Measurements from ENCODE around the gene CHKB. TPM values are rescaled to one million over a fixed set of nuclear protein-coding genes. Genes with fewer than 3 reads are reported as not detected.

The CHKB gene
- polyA plus RNA-seq, 1 experiment, result 22.5 TPM

GRCh38 chr22:50571264-50572175 lies 11.1 kb downstream of the CHKB start:
- no peak for DNase-seq (ENCODE audit: low read depth, low spot score)
- Histone ChIP-seq H3K27me3 (ENCODE audit: control insufficient read depth, insufficient read depth, low read length) (peaks cover 14% of the 10 kb centered on the region), H3K4me3 (ENCODE audit: low read depth, low read length) (no peak overlapping the region), H3K27ac (ENCODE audit: low read depth, low read length) (no peak overlapping the region), H3K9me3 (ENCODE audit: control insufficient read depth, insufficient read depth, low read length) (no peaks in the 10 kb centered on the region)
- ChIA-PET POLR2A (no interaction called here), CTCF (interaction anchor here (1.6 kb wide), 1 partner anchor 9 kb away, joined by 12 read pairs; the partner anchor contains the start of gene SYCE3)
- no peak for TF ChIP-seq CTCF (IDR thresholded peaks at IDR 0.05; ENCODE audit: low read depth, low read length)

- H3K4me3 ChIP-seq (ENCODE audit: low read depth, low read length), result no peak overlapping the region
- H3K27me3 ChIP-seq (ENCODE audit: control insufficient read depth, insufficient read depth, low read length), result peaks cover 11% of the 10 kb centered on the region
- no peak overlapping the region for H3K27ac ChIP-seq (ENCODE audit: low read depth, low read length)
- H3K9me3 ChIP-seq (ENCODE audit: control insufficient read depth, insufficient read depth, low read length), result no peaks in the 10 kb centered on the region
- no peak for TF ChIP-seq CTCF (IDR thresholded peaks at IDR 0.05; ENCODE audit: low read depth, low read length)
- DNase-seq (ENCODE audit: low read depth, low spot score), result no peak
- CTCF ChIA-PET, result no interaction called here
- POLR2A ChIA-PET, result no interaction called here
Measured at GRCh38 chr22:50570861-50571260, 11.8 kb downstream of the CHKB start.

GRCh38 chr22:50569896-50570535 lies 12.6 kb downstream of the CHKB start:
- DNase-seq (ENCODE audit: low read depth, low spot score), result no peak
- CTCF ChIA-PET, result interaction anchor here (0.6 kb wide), 1 partner anchor 157 kb away, joined by 5 read pairs; no protein-coding TSS in a partner anchor

GRCh38 chr22:50569041-50569459 lies 13.6 kb downstream of the CHKB start:
- H3K9me3 ChIP-seq (ENCODE audit: control insufficient read depth, insufficient read depth, low read length), result no peaks in the 10 kb centered on the region
- no peak overlapping the region for H3K4me3 ChIP-seq (ENCODE audit: low read depth, low read length)
- no peak for TF ChIP-seq CTCF (IDR thresholded peaks at IDR 0.05; ENCODE audit: low read depth, low read length)
- POLR2A ChIA-PET, result no interaction called here
- no peak overlapping the region for H3K27ac ChIP-seq (ENCODE audit: low read depth, low read length)
- DNase-seq (ENCODE audit: low read depth, low spot score), result no peak
- H3K27me3 ChIP-seq (ENCODE audit: control insufficient read depth, insufficient read depth, low read length), result peaks cover 15% of the 10 kb centered on the region
- CTCF ChIA-PET, result no interaction called here

More at GRCh38 chr22:50569896-50570535, 12.6 kb downstream of the CHKB start:
- Histone ChIP-seq H3K9me3 (ENCODE audit: control insufficient read depth, insufficient read depth, low read length) (no peaks in the 10 kb centered on the region), H3K27ac (ENCODE audit: low read depth, low read length) (no peak overlapping the region), H3K27me3 (ENCODE audit: control insufficient read depth, insufficient read depth, low read length) (peaks cover 11% of the 10 kb centered on the region), H3K4me3 (ENCODE audit: low read depth, low read length) (no peak overlapping the region)
- POLR2A ChIA-PET, result no interaction called here
- TF ChIP-seq CTCF (IDR thresholded peaks at IDR 0.05; ENCODE audit: low read depth, low read length), result no peak

- no peaks in the 10 kb centered on the region for H3K9me3 ChIP-seq (ENCODE audit: control insufficient read depth, insufficient read depth, low read length)
- H3K27me3 ChIP-seq (ENCODE audit: control insufficient read depth, insufficient read depth, low read length), result peaks cover 14% of the 10 kb centered on the region
- TF ChIP-seq CTCF (IDR thresholded peaks at IDR 0.05; ENCODE audit: low read depth, low read length), result no peak
- H3K27ac ChIP-seq (ENCODE audit: low read depth, low read length), result no peak overlapping the region
- H3K4me3 ChIP-seq (ENCODE audit: low read depth, low read length), result no peak overlapping the region
- CTCF ChIA-PET, result no interaction called here
- POLR2A ChIA-PET, result no interaction called here
- no peak for DNase-seq (ENCODE audit: low read depth, low spot score)
Measured at GRCh38 chr22:50568626-50569025, 14.0 kb downstream of the CHKB start.

Measured in AG04450 (cell line).